Glomerular visceral epithelial cell (primary cell): Measurements from ENCODE around the gene MRPS5.

ENCODE experiments used
- DNase-seq: peaks from one replicate; pipeline ENCODE4 v3.0.0-alpha.2; 2016; ENCODE audit errors: extremely low spot score

MRPS5 gene

GRCh38 chr2:95091885-95092555 lies 29.6 kb downstream of the MRPS5 start:
- DNase-seq: no peak

- DNase-seq: no peak
Measured at GRCh38 chr2:95087379-95087778, 34.2 kb downstream of the MRPS5 start.

- no peak for DNase-seq
Measured at GRCh38 chr2:95086017-95086416, 35.6 kb downstream of the MRPS5 start.

- DNase-seq: no peak
Measured at GRCh38 chr2:95082477-95082876, 39.1 kb downstream of the MRPS5 start.

- DNase-seq: no peak
Measured at GRCh38 chr2:95079199-95079683, 42.4 kb downstream of the MRPS5 start.

GRCh38 chr2:95077861-95078603 lies 43.6 kb downstream of the MRPS5 start:
- no peak for DNase-seq

GRCh38 chr2:95077530-95077825 lies 44.1 kb downstream of the MRPS5 start:
- DNase-seq: no peak

GRCh38 chr2:95076705-95077529 lies 44.7 kb downstream of the MRPS5 start:
- DNase-seq: peak; percentile 67

GRCh38 chr2:95075440-95076132 lies 46.0 kb downstream of the MRPS5 start:
- DNase-seq: no peak

- no peak for DNase-seq
Measured at GRCh38 chr2:95074663-95075439, 46.8 kb downstream of the MRPS5 start.

GRCh38 chr2:95073856-95074662 lies 47.5 kb downstream of the MRPS5 start:
- peak; percentile 36 for DNase-seq

GRCh38 chr2:95072424-95072823 lies 49.2 kb downstream of the MRPS5 start:
- no peak for DNase-seq

GRCh38 chr2:95071856-95072255 lies 49.8 kb downstream of the MRPS5 start:
- no peak for DNase-seq

- DNase-seq: no peak
Measured at GRCh38 chr2:95069465-95069864, 52.1 kb downstream of the MRPS5 start.

- no peak for DNase-seq
Measured at GRCh38 chr2:95068256-95068655, 53.4 kb downstream of the MRPS5 start.

GRCh38 chr2:95063086-95063958 lies 58.3 kb downstream of the MRPS5 start:
- DNase-seq: no peak

GRCh38 chr2:95062242-95063085 lies 59.1 kb downstream of the MRPS5 start:
- DNase-seq: no peak

GRCh38 chr2:95061601-95062183 lies 59.9 kb downstream of the MRPS5 start:
- DNase-seq: no peak
